Stimulated activated CD4-positive, alpha-beta T cell treated with anti-CD3 and anti-CD28 coated beads, Interleukin-12 subunit alpha, Interleukin-12 subunit beta, amount 100 ng/mL, for 4 hours (primary cell): ENCODE results near the gene PSTPIP2.
A peak's percentile ranks its signal among the peaks of the same experiment; 100 is the strongest.
"Not testable (repeated sequence)": the region's sequence is repeated elsewhere in the genome, so short reads cannot be mapped to it uniquely, and the experiment has no call there.

Experiments
- DNase-seq: peaks from one replicate; pipeline ENCODE4 v3.0.0-alpha.2; 2020

PSTPIP2 gene

DNA sequence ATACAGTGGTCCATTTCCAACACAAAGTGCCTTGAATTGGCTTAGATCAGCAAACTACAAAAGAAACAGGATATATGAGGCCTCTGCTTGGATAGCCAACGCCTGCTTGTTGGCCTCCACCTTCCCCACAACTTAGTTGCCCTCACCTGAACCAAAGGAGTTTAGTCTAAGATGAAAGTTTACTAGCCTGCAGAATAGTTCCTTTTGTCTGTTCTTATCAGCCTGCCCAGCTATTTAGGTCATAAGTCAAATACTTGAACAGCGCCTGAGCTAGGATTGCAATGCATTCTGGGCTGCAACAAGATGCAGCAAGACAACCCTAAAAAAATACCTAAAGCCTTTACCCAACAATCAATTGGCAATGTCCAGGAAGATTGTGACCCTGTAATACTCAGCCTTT lies 91.8 kb downstream of the PSTPIP2 start:
- DNase-seq: no peak

DNA sequence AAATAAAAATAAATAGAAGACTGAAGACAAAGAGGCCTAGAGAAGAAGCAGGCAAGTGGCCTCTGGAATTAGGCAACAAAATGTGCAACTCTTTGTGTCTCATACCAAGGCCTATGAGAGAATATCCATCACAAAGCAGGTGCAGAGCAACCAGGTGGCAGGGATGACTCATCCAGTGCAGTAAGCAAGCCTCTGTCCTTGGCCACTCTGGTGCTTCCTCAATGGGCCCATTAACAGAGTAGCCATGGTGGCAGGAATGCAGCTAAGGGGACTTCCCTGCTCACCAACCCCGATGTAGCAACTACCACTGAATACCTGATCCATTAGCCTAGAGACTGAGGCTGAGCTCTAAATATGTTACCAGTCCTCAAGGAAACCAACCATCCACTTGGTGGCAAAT lies 94.0 kb downstream of the PSTPIP2 start:
- DNase-seq: no peak

GRCh38 chr18:45976974-45977373 lies 95.1 kb downstream of the PSTPIP2 start:
- DNase-seq: no peak

- no peak for DNase-seq
These were observed 95.5 kb downstream of the PSTPIP2 start for GRCh38 chr18:45976566-45976965.

GRCh38 chr18:45974088-45974536 lies 97.9 kb downstream of the PSTPIP2 start:
- DNase-seq: peak; percentile 37

DNA sequence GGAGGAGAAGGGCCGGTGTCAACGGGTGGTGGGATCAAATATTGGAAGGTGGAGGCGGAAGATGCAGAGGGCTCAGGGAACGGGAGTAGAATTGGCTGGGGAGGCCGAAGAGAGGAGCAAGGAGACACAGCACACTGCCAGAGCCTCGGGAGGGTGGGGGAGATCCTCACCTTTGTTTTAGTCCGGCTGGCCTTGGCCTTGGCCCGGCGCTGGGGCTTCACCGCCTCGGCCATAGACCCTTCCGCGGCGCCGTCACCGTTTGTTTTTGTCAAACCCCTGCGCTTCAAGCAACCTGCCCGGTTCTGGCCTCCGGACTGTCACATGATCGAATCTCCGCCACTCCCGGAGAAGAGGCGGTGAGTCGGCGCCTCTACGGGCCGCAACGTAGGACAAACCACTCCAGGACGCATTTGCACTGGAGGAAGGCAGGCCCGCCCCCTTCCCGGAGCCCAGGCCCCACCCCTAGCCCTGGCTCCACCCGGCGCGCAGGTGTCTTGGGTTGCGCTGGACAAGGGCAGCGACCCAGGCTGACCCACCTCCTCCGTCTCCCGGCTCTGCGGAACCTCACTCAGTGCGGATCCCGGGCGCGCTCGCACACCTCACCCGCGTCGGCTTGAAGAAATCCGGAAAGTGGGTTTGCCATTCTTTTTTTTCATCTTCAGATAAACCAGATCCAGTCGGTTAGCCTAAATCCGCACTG lies 104.9 kb downstream of the PSTPIP2 start, which contains the start of gene EPG5:
Gene EPG5 (minus strand): TSS at position 323 of the 700 bp plus-strand sequence. CDS start 90 bp downstream, at position 233.
- DNase-seq: peak; percentile 88

DNA sequence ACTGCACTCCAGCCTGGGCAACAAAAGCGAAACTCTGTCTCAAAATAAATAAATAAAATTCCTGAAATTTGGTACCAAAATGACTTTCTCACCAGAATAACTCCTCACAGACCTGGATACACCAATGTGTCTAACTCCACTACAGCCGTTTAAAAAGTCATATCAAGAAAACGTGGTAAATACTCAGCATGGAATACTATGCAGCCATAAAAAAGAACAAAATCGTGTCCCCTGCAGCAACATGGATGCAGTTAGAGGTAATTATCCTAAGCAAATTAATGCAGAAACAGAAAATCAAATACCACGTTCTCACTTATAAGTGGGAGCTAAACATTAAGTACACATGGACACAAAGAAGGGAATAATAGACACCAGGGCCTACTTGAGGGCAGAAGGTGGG lies 107.1 kb downstream of the PSTPIP2 start:
- not testable (repeated sequence) for DNase-seq

- no peak for DNase-seq
These were observed 109.2 kb downstream of the PSTPIP2 start for GRCh38 chr18:45962866-45963265.

DNA sequence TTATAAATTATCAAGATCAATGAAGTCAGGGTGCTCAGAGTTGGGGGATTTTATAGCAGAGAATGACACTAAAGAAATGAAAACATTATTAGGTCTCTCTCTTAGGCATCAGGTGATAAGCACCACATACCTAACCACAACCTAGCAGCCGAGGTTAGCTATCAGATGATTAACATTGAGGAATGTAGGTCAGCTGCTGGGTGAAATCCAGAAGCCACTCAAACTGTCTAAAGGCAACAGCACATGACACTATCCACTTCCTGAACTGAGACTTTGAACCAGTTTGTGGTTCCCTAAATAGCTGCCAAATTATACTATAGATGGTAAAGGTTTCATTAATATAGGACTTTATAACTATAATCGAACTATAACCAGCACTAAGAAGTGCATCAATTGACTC lies 109.6 kb downstream of the PSTPIP2 start:
- no peak for DNase-seq

DNA sequence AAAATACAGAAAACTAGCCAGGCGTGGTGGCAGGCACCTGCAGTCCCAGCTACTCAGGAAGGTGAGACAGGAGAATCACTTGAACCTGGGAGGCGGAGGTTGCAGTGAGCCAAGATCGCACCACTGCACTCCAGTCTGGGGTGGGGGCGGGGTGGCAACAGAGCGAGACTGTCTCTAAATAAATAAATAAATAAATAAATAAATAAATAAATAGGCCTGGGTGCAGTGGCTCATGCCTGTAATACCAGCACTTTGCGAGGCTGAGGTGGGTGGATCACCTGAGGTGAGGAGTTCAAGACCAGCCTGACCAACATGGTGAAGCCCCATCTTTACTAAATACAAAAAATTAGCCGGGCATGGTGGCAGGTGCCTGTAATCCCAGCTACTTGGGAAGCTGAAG lies 112.6 kb downstream of the PSTPIP2 start:
- not testable (repeated sequence) for DNase-seq

GRCh38 chr18:45958730-45959129 lies 113.3 kb downstream of the PSTPIP2 start:
- no peak for DNase-seq

DNA sequence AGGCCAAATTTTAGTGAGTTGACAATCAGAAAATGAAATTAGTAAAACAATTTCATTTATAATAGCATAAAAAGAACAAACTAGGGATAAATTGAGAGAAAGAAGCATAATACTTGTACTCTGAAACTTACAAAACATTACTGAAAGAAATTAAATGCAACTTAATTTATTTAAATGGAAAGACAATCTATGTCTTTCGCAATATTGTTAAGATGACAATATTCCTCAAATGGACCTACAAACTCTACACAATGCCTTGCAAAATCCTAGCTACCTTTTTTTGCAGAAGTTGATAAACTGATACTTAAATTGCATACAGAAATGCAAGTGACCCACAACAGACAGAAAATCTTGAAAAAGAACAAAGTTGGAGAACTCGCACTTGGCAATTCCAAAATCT lies 114.0 kb downstream of the PSTPIP2 start:
- DNase-seq: no peak

DNA sequence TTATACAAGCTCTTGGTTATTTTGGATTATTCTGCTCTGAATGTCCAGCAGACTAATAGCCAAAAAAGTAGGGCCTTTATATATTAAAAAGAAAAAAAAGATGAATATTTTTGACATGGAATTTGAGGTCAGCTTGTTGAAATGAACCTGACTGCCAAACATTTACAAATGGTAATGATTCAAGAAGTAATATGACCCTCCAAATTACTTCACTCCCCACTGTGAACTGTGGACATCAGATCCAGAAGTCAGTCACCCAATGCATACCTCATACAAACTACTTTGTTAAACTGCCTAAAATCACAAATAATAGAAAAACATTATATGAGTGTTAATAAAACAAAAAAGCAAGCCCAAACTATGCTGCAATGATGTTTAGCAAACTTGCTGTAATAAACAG lies 115.0 kb downstream of the PSTPIP2 start:
- DNase-seq: no peak

DNA sequence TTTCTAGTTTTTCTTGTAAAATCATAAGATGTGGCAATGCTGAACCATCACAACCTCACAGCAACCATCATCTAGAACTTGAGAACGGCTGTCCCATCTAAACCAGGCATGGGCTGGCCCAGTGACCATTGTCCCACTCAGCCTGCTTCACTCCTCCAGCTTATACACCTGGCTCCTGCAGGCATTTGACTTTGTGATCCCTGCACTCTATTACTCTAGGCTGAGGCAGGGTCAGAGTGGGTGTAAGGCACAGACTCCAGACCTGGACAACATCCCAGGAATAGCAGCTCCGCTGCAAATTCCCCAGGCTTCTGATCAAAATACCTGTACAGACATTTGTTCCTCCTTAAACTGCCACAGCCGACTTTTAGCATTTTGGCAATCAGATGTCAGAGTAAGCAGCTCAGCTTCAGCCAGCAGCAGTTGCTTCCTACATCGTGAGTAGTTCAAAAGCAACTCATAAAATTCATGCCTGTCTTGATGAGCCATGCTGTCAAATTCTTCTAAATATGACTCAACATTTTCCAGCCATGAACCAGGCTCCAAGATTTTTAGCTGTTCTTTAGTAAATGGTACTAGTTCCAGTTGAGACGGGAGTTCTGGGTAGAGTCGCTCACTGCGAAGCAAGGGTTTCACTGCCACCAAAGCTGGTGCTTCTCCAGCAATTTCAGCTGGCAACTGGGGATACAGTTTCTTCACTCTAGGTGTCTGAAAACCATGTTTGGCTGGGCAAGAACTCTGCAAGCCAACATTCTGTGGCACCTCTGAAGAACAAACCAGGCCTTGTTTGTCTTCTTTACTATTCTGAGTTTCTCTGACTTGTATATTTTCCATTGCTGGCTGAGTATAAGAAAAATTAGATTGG lies 117.8 kb downstream of the PSTPIP2 start:
- no peak for DNase-seq

DNA sequence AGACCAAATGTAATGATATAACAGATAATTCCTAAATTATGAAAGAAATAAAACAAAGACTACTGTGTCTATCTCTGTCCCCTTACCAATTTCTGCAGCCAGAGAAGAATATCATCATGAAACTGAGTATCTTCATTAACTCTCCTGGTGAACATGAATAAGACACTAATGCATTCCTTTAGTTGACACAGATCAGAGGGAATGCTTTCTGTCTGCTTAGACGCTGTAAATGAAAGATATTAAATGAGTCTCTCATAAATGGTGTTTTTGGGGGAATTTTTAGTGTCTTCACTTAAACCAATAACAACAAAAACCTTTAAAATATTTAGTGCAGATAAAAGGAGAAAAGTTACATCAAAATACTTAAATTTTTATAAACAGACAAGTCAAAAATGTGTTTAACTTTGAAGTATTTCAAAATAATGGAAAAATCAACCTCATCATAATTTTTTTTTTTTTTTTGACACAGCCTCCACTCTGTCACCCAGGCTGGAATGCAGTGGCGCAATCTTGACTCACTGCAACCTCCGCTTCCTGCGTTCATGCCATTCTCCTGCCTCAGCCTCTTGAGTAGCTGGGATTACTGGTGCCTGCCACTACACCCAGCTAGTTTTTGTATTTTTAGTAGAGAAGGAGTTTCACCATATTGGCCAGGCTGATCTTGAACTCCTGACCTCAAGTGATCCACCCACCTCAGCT lies 120.9 kb downstream of the PSTPIP2 start:
- no peak for DNase-seq

GRCh38 chr18:45945669-45946068 lies 126.4 kb downstream of the PSTPIP2 start:
- no peak for DNase-seq

DNA sequence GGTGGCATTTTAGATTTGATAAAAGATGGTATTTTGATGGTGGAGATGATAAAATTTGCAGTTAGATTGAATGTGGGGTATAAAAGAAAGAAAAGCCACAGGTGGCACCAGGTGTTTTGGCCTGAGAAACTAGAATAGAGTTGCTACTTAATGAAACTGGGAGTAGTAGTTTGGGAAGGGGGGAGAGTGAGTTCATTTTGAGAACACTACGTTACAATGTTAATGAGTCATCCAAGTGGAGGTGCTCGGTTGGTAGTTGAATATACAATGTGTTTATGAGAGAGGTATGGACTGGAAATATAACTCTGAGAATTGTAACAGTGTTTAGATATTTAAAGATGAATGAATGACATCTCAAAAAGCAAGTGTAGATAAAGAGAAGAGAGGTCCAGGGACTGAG lies 131.3 kb downstream of the PSTPIP2 start:
- DNase-seq: no peak

GRCh38 chr18:45939236-45939635 lies 132.8 kb downstream of the PSTPIP2 start:
- no peak for DNase-seq

GRCh38 chr18:45938488-45938935 lies 133.5 kb downstream of the PSTPIP2 start:
- no peak for DNase-seq

- no peak for DNase-seq
These were observed 136.3 kb downstream of the PSTPIP2 start for GRCh38 chr18:45935591-45936335.
